H1 (cell line): ENCODE data around the gene FAR2. TPM values are rescaled to one million over a fixed set of nuclear protein-coding genes. Genes with fewer than 3 reads are reported as not detected.

Experiments used
- EP300 ChIP-seq, 2 experiments: IDR thresholded peaks; 1 replicate in 1 of 2; 2 replicates in 1 of 2; pipeline ENCODE4 v1.6.1; 2011 to 2012; ENCODE audit warnings: low read depth in 2 of 2, low read length in 2 of 2, mild to moderate bottlenecking in 2 of 2, borderline replicate concordance in 1 of 2, inconsistent platforms in 1 of 2, moderate library complexity in 1 of 2
- GTF2F1 ChIP-seq: IDR thresholded peaks from 2 replicates; pipeline ENCODE4 v1.6.1; 2012; ENCODE audit warnings: low read depth, low read length, improper control_type of control experiment, borderline replicate concordance
- NANOG ChIP-seq: IDR thresholded peaks from 2 replicates; pipeline ENCODE4 v1.6.1; 2011; ENCODE audit warnings: low read length, low read depth, mild to moderate bottlenecking, inconsistent platforms; ENCODE audit not compliant: insufficient read depth, poor library complexity, severe bottlenecking
- RBBP5 ChIP-seq: IDR thresholded peaks from 2 replicates; pipeline ENCODE4 v1.7.1; 2012; ENCODE audit warnings: low read depth, mild to moderate bottlenecking, inconsistent platforms, low read length, moderate library complexity, borderline replicate concordance
- polyA plus RNA-seq, 7 experiments: library from polyadenylated mRNA; depleted of rRNA in 3 of 7; stranded (reverse) in 5 of 7; unstranded in 2 of 7; fragments of >200 nt in 5 of 7; fragments of 200-250 nt in 2 of 7; gene quantifications; 1 replicate in 5 of 7; 2 replicates in 1 of 7; 4 replicates in 1 of 7; pipeline versions ENCODE4 v1.2.1 to v1.2.3, GENCODE V29; 2011 to 2013; ENCODE audit warnings: missing spikeins in 2 of 7, mixed read lengths in 2 of 7
- total RNA-seq: library from RNA; stranded (reverse); fragmentation: NEBNext Ultra II Directional; extraction: Animal tissue kit (Norgen Biotek cat#: 25700); gene quantifications from 2 replicates; pipeline ENCODE4 v1.2.1, GENCODE V29; 2021

FAR2 gene
- total and polyA plus RNA-seq, 2 of the 8 experiments (the other 6 are each of a cell fraction or from before 2014, with no cell fraction given): 24.0 to 24.1 TPM

GRCh38 chr12:29198901-29199300 is 49.8 kb downstream of the FAR2 start (continued):
- TF ChIP-seq RBBP5 (no peak), GTF2F1 (no peak), NANOG (no peak), EP300 (IDR thresholded peaks at IDR 0.05; ENCODE audit: borderline replicate concordance in 1 of 2, low read depth in 2 of 2, low read length in 2 of 2) (no peak)
